ENCODE results near the gene TIA1. TPM values are rescaled to one million over a fixed set of nuclear protein-coding genes. Genes with fewer than 3 reads are reported as not detected.
"Not testable (repeated sequence)": the region's sequence is repeated elsewhere in the genome, so short reads cannot be mapped to it uniquely, and the experiment has no call there.

The TIA1 gene
- total RNA-seq, 1 experiment from 2014 or later: 123 TPM

DNA sequence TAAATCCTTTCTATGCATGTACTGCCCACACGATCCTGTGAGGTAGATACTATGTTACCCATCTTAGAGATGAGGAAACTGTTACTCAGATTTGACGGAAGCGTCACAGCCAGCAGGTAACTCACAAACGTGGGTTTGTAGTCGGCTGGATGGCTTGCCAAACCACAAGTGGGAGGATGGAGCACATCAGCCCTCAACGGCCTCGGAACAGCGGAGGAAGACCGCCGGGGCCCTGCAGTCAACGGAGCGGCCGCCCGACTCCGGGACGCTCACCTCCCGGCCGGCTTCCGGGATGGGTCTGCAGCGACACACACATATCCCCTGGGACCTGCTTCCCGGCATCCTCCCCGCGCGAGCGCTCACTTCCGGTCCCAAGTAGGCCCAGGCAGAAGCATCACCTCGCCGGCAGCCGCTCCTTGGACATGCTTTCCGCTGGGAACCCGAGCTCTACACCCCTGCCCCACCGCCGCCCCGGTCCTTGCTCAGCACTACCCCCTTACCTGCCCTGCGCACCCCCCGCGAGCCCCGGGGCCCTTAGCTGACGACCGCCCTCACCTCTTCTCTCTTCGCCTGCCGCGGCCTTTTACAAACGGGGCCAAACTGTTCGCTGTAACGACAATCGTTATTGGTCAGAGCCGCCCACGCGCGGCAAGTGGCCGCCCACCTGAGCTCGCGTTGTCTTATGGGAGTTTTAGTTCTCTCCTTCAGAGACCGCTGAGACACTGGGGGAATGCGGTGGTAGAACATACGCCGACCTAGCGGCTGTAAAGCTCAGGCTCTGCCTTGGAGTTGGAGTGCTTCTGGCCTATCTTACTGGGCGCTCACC, 57.8 kb downstream of the TIA1 start, which contains the start of gene C2orf42:
TSS of gene C2orf42 (minus strand) at position 602 of the 826 bp plus-strand sequence. CDS start 9,034 bp downstream, outside the sequence.
- peaks cover 15% of the 10 kb centered on the region for H3K4me1 ChIP-seq (ENCODE audit: insufficient read depth, low read length)
- intact Hi-C loops (cut with micrococcal nuclease): loop anchor here (5.0 kb wide), 1 partner anchor 57 kb away; the partner anchor contains the start of gene TIA1
- peak; percentile 97 for DNase-seq
- no peaks in the 10 kb centered on the region for H4K20me1 ChIP-seq (ENCODE audit: low read length)
- peak within 1 kb of the TSS; percentile 79 for H3K4me3 ChIP-seq (ENCODE audit: low read length)
- BruUV-seq (replicated peaks): no TSS peak
- H3K4me2 ChIP-seq (ENCODE audit: low read length): peak within 1 kb of the TSS; percentile 85
- no peaks in the 10 kb centered on the region for H3F3A ChIP-seq (ENCODE audit: low read length, unreplicated experiment)
- H3K9ac ChIP-seq (ENCODE audit: low read length): peak within 1 kb of the TSS; percentile 83
- H3K27me3 ChIP-seq (ENCODE audit: low read length): no peaks in the 10 kb centered on the region
- CTCF ChIA-PET: interaction anchor here (0.6 to 1.0 kb wide), 4 partner anchors 49 to 276 kb away, joined by 3 to 10 read pairs (median 4); partner anchors contain the start of gene MXD1
- POLR2A ChIA-PET (ENCODE audit: unreplicated experiment): interaction anchor here (0.5 to 1.1 kb wide), 5 partner anchors 10 to 75 kb away, joined by 4 to 5 read pairs (median 4); no protein-coding TSS in a partner anchor
- no peaks in the 10 kb centered on the region for H3K36me3 ChIP-seq (ENCODE audit: low read depth, low read length)
- H3K9me3 ChIP-seq (ENCODE audit: low read length): no peaks in the 10 kb centered on the region
- no peaks in the 10 kb centered on the region for H3K9me2 ChIP-seq (replicated peaks; ENCODE audit: low read length)
- TF ChIP-seq, protein P1, sequence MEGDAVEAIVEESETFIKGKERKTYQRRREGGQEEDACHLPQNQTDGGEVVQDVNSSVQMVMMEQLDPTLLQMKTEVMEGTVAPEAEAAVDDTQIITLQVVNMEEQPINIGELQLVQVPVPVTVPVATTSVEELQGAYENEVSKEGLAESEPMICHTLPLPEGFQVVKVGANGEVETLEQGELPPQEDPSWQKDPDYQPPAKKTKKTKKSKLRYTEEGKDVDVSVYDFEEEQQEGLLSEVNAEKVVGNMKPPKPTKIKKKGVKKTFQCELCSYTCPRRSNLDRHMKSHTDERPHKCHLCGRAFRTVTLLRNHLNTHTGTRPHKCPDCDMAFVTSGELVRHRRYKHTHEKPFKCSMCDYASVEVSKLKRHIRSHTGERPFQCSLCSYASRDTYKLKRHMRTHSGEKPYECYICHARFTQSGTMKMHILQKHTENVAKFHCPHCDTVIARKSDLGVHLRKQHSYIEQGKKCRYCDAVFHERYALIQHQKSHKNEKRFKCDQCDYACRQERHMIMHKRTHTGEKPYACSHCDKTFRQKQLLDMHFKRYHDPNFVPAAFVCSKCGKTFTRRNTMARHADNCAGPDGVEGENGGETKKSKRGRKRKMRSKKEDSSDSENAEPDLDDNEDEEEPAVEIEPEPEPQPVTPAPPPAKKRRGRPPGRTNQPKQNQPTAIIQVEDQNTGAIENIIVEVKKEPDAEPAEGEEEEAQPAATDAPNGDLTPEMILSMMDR (conservative IDR thresholded peaks at IDR 0.05; ENCODE audit: low read depth, low read length): no peak
- H3K79me2 ChIP-seq (ENCODE audit: low read length): peaks cover 15% of the 10 kb centered on the region
- H3K27ac ChIP-seq (ENCODE audit: low read length): peak within 1 kb of the TSS; percentile 77
- H2AFZ ChIP-seq (ENCODE audit: low read length): peak within 1 kb of the TSS; percentile 74
- peak; percentile 91 for ATAC-seq

DNA sequence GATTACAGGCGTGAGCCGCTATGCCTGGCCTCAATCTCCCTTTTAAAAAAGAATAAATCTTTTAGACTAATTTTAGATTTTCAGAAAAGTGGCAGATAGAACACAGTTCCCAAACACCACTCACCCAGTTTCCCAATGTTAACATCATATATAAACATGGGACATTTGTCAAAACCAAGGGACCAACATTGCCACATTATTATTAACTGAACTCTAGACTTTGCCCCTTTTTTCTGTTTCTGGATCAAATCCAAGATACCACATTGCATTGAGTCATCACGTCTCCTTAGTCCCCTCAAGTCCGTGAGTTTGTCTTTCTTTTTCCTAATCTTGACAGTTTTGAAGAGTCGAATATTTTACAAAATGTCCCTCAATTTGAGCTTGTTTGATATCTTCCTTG, 60.0 kb downstream of the TIA1 start:
- Histone ChIP-seq H3K79me2 (ENCODE audit: low read length) (peaks cover 15% of the 10 kb centered on the region), H3K9ac (ENCODE audit: low read length) (no peak overlapping the region), H3K36me3 (ENCODE audit: low read depth, low read length) (no peaks in the 10 kb centered on the region), H3K4me2 (ENCODE audit: low read length) (no peak overlapping the region), H3K4me3 (ENCODE audit: low read length) (no peak overlapping the region), H4K20me1 (ENCODE audit: low read length) (no peaks in the 10 kb centered on the region), H3K4me1 (ENCODE audit: insufficient read depth, low read length) (peaks cover 15% of the 10 kb centered on the region), H3K9me3 (ENCODE audit: low read length) (no peaks in the 10 kb centered on the region), H2AFZ (ENCODE audit: low read length) (no peak overlapping the region), H3F3A (ENCODE audit: low read length, unreplicated experiment) (no peaks in the 10 kb centered on the region), H3K9me2 (replicated peaks; ENCODE audit: low read length) (no peaks in the 10 kb centered on the region), H3K27me3 (ENCODE audit: low read length) (no peaks in the 10 kb centered on the region), H3K27ac (ENCODE audit: low read length) (no peak overlapping the region)
- intact Hi-C loops (cut with micrococcal nuclease): no loop called here
- BruUV-seq (replicated peaks): TSS peak; percentile 9
- CTCF ChIA-PET: no interaction called here
- no peak for DNase-seq
- POLR2A ChIA-PET (ENCODE audit: unreplicated experiment): no interaction called here
- TF ChIP-seq, protein P1 (conservative IDR thresholded peaks at IDR 0.05; ENCODE audit: low read depth, low read length): no peak
- TF ChIP-seq EZH2phosphoT487 (IDR thresholded peaks at IDR 0.05; ENCODE audit: borderline replicate concordance, low read length): no peak
- no peak for TF ChIP-seq EZH2 (IDR thresholded peaks at IDR 0.05; ENCODE audit: low read length, unreplicated experiment)
- ATAC-seq: no peak

DNA sequence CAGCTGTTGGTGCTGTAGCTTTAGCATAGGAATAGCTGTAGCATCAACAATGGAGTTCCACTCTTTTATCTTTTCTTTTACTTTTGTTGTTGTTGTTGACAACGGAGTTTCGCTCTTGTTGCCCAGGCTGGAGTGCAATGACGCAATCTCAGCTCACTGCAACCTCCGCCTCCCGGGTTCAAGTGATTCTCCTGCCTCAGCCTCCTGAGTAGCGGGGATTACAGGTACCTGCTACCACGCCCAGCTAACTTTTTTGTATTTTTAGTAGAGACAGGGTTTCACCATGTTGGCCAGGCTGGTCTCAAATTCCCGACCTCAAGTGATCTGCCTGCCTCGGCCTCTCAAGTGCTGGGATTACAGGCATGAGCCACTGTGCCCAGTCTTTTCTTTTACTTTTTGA, 61.3 kb downstream of the TIA1 start:
- POLR2A ChIA-PET (ENCODE audit: unreplicated experiment); H4K20me1 ChIP-seq (ENCODE audit: low read length); H3K36me3 ChIP-seq (ENCODE audit: low read depth, low read length); intact Hi-C loops (cut with micrococcal nuclease); H3F3A ChIP-seq (ENCODE audit: low read length, unreplicated experiment); BruUV-seq (replicated peaks); H2AFZ ChIP-seq (ENCODE audit: low read length); H3K4me2 ChIP-seq (ENCODE audit: low read length); H3K9me2 ChIP-seq (replicated peaks; ENCODE audit: low read length); H3K27ac ChIP-seq (ENCODE audit: low read length); DNase-seq; ATAC-seq; H3K4me3 ChIP-seq (ENCODE audit: low read length); H3K9me3 ChIP-seq (ENCODE audit: low read length); H3K27me3 ChIP-seq (ENCODE audit: low read length); CTCF ChIA-PET; H3K4me1 ChIP-seq (ENCODE audit: insufficient read depth, low read length); H3K9ac ChIP-seq (ENCODE audit: low read length): not testable (repeated sequence)
- peaks cover 15% of the 10 kb centered on the region for H3K79me2 ChIP-seq (ENCODE audit: low read length)
